HUES6 (cell line): ENCODE data around the gene OR8G1.
"Not testable (repeated sequence)": the region's sequence is repeated elsewhere in the genome, so short reads cannot be mapped to it uniquely, and the experiment has no call there.

Source experiments
- H3K27ac ChIP-seq: 2 replicates; pipeline ENCODE4 v1.7.0; 2013; ENCODE audit warnings: low read depth, mild to moderate bottlenecking, low read length, inconsistent platforms
- H3K27me3 ChIP-seq: 2 replicates; pipeline ENCODE4 v1.6.1; 2013; ENCODE audit warnings: low read length; ENCODE audit not compliant: control insufficient read depth, insufficient read depth
- H3K36me3 ChIP-seq: 2 replicates; pipeline ENCODE4 v1.6.1; 2013; ENCODE audit warnings: low read length; ENCODE audit not compliant: control insufficient read depth, insufficient read depth
- H3K4me1 ChIP-seq: 2 replicates; pipeline ENCODE4 v1.6.1; 2013; ENCODE audit warnings: low read length; ENCODE audit not compliant: control insufficient read depth, insufficient read depth
- H3K4me3 ChIP-seq: 2 replicates; pipeline ENCODE4 v1.5.1; 2013; ENCODE audit warnings: low read depth, low read length
- H3K9ac ChIP-seq: one replicate; pipeline ENCODE4 v1.6.1; 2013; ENCODE audit warnings: mild to moderate bottlenecking, low read length
- H3K9me3 ChIP-seq: 2 replicates; pipeline ENCODE4 v1.6.1; 2013; ENCODE audit warnings: low read depth, low read length; ENCODE audit not compliant: control insufficient read depth, insufficient read depth

Gene OR8G1

GRCh38 chr11:124249869-124250268 lies 9.0 kb downstream of the OR8G1 start:
- H3K4me3 ChIP-seq, H3K9ac ChIP-seq, H3K27ac ChIP-seq, H3K27me3 ChIP-seq, H3K36me3 ChIP-seq, H3K9me3 ChIP-seq, H3K4me1 ChIP-seq: not testable (repeated sequence)

DNA sequence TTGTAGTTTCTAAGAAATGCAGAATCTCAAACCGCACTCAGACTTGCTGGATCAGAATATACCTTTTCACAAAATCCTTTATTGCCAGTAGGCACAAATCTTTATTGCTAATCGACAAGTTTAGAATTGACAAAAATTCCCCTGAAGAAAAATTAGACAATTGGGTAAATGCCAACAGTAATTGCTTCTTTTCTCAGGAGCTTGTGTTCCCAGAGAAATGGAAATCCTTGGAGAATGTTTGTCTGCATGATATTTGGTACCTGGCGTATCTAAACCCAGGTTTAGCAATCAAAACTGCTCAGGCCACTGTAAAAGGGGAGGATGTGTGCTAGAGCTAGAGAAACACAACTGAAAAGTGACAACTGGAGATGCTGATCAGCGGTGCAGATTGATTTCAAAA lies 15.2 kb downstream of the OR8G1 start, which contains the start of gene OR8G5:
OR8G5 (plus strand) TSS at position 301 of the 400 bp plus-strand sequence. CDS start 8,556 bp downstream, outside the sequence.
- Histone ChIP-seq H3K36me3 (no peaks in the 10 kb centered on the region), H3K4me1 (no peaks in the 10 kb centered on the region), H3K4me3 (no peak within 1 kb of the TSS), H3K27me3 (no peaks in the 10 kb centered on the region), H3K27ac (no peak within 1 kb of the TSS), H3K9ac (no peak within 1 kb of the TSS), H3K9me3 (no peaks in the 10 kb centered on the region)

DNA sequence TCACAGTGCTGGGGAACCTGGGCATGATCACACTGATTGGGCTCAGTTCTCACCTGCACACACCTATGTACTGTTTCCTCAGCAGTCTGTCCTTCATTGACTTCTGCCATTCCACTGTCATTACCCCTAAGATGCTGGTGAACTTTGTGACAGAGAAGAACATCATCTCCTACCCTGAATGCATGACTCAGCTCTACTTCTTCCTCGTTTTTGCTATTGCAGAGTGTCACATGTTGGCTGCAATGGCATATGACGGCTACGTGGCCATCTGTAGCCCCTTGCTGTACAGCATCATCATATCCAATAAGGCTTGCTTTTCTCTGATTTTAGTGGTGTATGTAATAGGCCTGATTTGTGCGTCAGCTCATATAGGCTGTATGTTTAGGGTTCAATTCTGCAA lies 24.1 kb downstream of the OR8G1 start:
- H3K36me3 ChIP-seq, H3K27me3 ChIP-seq, H3K9me3 ChIP-seq: not testable (repeated sequence)

DNA sequence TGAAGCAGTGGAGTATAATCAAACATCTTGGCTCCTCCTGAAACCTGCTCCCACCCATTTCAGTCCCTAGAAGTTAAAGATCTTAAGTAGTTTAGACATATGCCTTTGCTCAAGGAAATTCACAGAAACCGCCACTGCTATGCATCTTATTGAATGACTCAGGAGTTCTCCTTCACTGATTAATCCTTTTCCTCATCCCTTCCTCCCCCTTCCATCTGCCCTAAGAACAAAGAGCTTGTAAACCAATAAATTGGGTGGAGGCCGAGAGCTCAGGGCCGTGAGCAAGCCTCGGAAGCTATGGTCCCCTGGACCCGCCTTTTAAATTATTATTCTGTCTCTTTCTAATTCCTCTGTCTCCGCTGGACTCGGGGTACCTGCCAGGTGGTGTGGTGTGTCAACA lies 30.0 kb downstream of the OR8G1 start:
- H3K4me3 ChIP-seq, H3K36me3 ChIP-seq, H3K27ac ChIP-seq, H3K27me3 ChIP-seq, H3K9ac ChIP-seq, H3K9me3 ChIP-seq: not testable (repeated sequence)
- peaks cover 11% of the 10 kb centered on the region for H3K4me1 ChIP-seq

More for the DNA sequence above, 24.1 kb downstream of the OR8G1 start:
- not testable (repeated sequence) for H3K27ac ChIP-seq, H3K4me1 ChIP-seq, H3K9ac ChIP-seq, H3K4me3 ChIP-seq

DNA sequence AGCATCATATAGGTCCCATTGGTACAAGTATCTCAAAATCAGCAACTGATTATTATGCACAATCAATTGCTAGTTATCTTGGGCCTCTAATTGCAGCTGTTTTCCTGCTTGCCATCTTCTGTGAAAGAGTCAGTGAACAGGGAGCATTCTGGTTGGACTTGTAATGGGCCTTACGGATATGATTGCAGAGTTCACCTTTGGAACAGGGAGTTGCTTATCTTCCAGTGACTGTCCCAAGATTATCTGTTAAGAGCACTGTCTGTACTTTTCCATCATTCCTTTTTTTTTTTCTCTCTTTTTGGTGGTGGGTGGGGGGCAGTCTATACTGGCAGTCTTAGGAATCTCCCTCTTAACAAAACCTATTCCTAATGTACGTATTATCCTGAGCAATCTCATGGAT lies 33.1 kb downstream of the OR8G1 start:
- H3K9me3 ChIP-seq, result no peaks in the 10 kb centered on the region
- H3K36me3 ChIP-seq, result no peaks in the 10 kb centered on the region
- no peak overlapping the region for H3K9ac ChIP-seq

DNA sequence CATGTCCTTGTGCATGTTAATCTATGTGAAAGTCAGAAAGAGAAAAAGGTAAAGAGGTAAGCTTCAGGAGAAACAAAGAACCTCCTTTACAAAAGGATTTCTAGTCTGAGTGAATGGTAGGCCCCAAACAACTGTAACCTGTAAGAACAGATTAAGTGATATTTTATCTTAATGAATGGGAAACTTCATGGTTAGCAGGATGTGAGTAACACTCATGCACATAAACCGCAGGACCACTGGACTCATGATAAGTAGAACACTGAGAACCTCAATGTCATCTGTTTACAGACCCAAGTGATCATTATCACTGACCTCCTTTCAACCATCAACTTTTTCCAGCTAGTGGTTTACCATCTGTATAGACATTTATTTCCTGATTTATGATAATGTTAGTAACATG lies 35.2 kb downstream of the OR8G1 start:
- H3K27ac ChIP-seq, result no peak overlapping the region
- H3K9ac ChIP-seq, result no peak overlapping the region
- H3K9me3 ChIP-seq, result no peaks in the 10 kb centered on the region
- peaks cover 11% of the 10 kb centered on the region for H3K4me1 ChIP-seq
- H3K36me3 ChIP-seq, result no peaks in the 10 kb centered on the region
- no peak overlapping the region for H3K4me3 ChIP-seq
- no peaks in the 10 kb centered on the region for H3K27me3 ChIP-seq

More for the DNA sequence above, 33.1 kb downstream of the OR8G1 start:
- no peak overlapping the region for H3K4me3 ChIP-seq
- H3K27me3 ChIP-seq, result no peaks in the 10 kb centered on the region
- no peak overlapping the region for H3K27ac ChIP-seq
- peaks cover 11% of the 10 kb centered on the region for H3K4me1 ChIP-seq

GRCh38 chr11:124277207-124277606 lies 36.3 kb downstream of the OR8G1 start:
- H3K27me3 ChIP-seq, result no peaks in the 10 kb centered on the region
- no peaks in the 10 kb centered on the region for H3K36me3 ChIP-seq
- H3K4me3 ChIP-seq, result no peak overlapping the region
- H3K9ac ChIP-seq, result no peak overlapping the region
- H3K27ac ChIP-seq, result no peak overlapping the region
- H3K9me3 ChIP-seq, result 0 out of 2 replicates have a peak, but pooled peaks cover 4% of the 10 kb centered on the region
- peaks cover 11% of the 10 kb centered on the region for H3K4me1 ChIP-seq

GRCh38 chr11:124277804-124278203 lies 36.9 kb downstream of the OR8G1 start:
- H3K27ac ChIP-seq, result no peak overlapping the region
- no peak overlapping the region for H3K4me3 ChIP-seq
- 0 out of 2 replicates have a peak, but pooled peaks cover 4% of the 10 kb centered on the region for H3K9me3 ChIP-seq
- H3K36me3 ChIP-seq, result no peaks in the 10 kb centered on the region
- H3K9ac ChIP-seq, result no peak overlapping the region
- H3K4me1 ChIP-seq, result peaks cover 11% of the 10 kb centered on the region
- H3K27me3 ChIP-seq, result no peaks in the 10 kb centered on the region

GRCh38 chr11:124278261-124278660 lies 37.4 kb downstream of the OR8G1 start:
- Histone ChIP-seq H3K9me3 (0 out of 2 replicates have a peak, but pooled peaks cover 4% of the 10 kb centered on the region), H3K4me3 (no peak overlapping the region), H3K27me3 (no peaks in the 10 kb centered on the region), H3K27ac (no peak overlapping the region), H3K9ac (no peak overlapping the region), H3K36me3 (no peaks in the 10 kb centered on the region), H3K4me1 (peaks cover 11% of the 10 kb centered on the region)

- Histone ChIP-seq H3K27me3 (no peaks in the 10 kb centered on the region), H3K4me3 (no peak overlapping the region), H3K9ac (no peak overlapping the region), H3K36me3 (no peaks in the 10 kb centered on the region), H3K9me3 (0 out of 2 replicates have a peak, but pooled peaks cover 6% of the 10 kb centered on the region), H3K27ac (no peak overlapping the region), H3K4me1 (no peaks in the 10 kb centered on the region)
These were observed 44.9 kb downstream of the OR8G1 start for GRCh38 chr11:124285610-124286344.

GRCh38 chr11:124294687-124295086 lies 53.8 kb downstream of the OR8G1 start:
- Histone ChIP-seq H3K4me3 (no peak overlapping the region), H3K9ac (no peak overlapping the region), H3K27ac (no peak overlapping the region), H3K27me3 (no peaks in the 10 kb centered on the region), H3K9me3 (no peaks in the 10 kb centered on the region), H3K4me1 (no peaks in the 10 kb centered on the region), H3K36me3 (no peaks in the 10 kb centered on the region)
